ENCODE measurements around the gene C10orf90. TPM values are rescaled to one million over a fixed set of nuclear protein-coding genes. Genes with fewer than 3 reads are reported as not detected.

The C10orf90 gene
- total RNA-seq, 1 donor from 2014 or later = not detected

- no peak overlapping the region for H3K4me3 ChIP-seq
- no peaks in the 10 kb centered on the region for H3K9me3 ChIP-seq
- intact Hi-C loops (cut with DNase I) = no loop called here
- TF ChIP-seq, protein P1, sequence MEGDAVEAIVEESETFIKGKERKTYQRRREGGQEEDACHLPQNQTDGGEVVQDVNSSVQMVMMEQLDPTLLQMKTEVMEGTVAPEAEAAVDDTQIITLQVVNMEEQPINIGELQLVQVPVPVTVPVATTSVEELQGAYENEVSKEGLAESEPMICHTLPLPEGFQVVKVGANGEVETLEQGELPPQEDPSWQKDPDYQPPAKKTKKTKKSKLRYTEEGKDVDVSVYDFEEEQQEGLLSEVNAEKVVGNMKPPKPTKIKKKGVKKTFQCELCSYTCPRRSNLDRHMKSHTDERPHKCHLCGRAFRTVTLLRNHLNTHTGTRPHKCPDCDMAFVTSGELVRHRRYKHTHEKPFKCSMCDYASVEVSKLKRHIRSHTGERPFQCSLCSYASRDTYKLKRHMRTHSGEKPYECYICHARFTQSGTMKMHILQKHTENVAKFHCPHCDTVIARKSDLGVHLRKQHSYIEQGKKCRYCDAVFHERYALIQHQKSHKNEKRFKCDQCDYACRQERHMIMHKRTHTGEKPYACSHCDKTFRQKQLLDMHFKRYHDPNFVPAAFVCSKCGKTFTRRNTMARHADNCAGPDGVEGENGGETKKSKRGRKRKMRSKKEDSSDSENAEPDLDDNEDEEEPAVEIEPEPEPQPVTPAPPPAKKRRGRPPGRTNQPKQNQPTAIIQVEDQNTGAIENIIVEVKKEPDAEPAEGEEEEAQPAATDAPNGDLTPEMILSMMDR (IDR thresholded peaks at IDR 0.05) = no peak
- no peaks in the 10 kb centered on the region for H3K36me3 ChIP-seq
- H3K27me3 ChIP-seq (ENCODE audit: low read depth) = no peaks in the 10 kb centered on the region
- no peak for ATAC-seq
- no peak for DNase-seq
- H3K27ac ChIP-seq = no peak overlapping the region
- no peaks in the 10 kb centered on the region for H3K4me1 ChIP-seq
Observed at GRCh38 chr10:126667568-126667967, 2.9 kb downstream of the C10orf90 start.

DNA sequence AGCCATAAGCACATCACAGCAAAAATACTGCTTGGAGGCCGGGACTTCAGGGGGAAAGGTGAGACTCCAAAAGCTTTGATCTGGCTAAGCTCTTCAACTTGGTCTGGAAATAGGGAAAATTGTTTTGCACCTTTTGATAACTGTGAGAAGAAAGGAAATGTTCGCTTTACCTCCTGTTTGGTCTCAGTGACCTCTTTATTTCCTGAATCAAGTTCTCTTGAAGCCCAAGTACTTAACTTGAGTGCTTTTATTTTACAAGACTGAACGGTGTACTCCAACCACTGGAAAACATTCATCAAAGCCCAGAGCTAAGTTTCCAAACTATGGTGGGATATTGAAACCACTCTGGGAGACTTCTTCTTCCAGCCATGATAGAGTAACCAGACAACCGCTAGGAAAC, 5.3 kb downstream of the C10orf90 start:
- TF ChIP-seq, protein P1 (IDR thresholded peaks at IDR 0.05) = no peak
- no peak for ATAC-seq
- H3K27ac ChIP-seq = no peak overlapping the region
- no peaks in the 10 kb centered on the region for H3K9me3 ChIP-seq
- H3K27me3 ChIP-seq (ENCODE audit: low read depth) = no peaks in the 10 kb centered on the region
- DNase-seq = no peak
- no peak overlapping the region for H3K4me3 ChIP-seq
- H3K4me1 ChIP-seq = no peaks in the 10 kb centered on the region
- no peaks in the 10 kb centered on the region for H3K36me3 ChIP-seq
- intact Hi-C loops (cut with DNase I) = no loop called here

- H3K27me3 ChIP-seq (ENCODE audit: low read depth) = no peaks in the 10 kb centered on the region
- H3K4me3 ChIP-seq = no peak overlapping the region
- peak; percentile 40 to 51 for ATAC-seq
- H3K27ac ChIP-seq = no peak overlapping the region
- no peaks in the 10 kb centered on the region for H3K9me3 ChIP-seq
- TF ChIP-seq, protein P1 (IDR thresholded peaks at IDR 0.05) = no peak
- no peaks in the 10 kb centered on the region for H3K36me3 ChIP-seq
- no peaks in the 10 kb centered on the region for H3K4me1 ChIP-seq
- DNase-seq = no peak
- intact Hi-C loops (cut with DNase I) = no loop called here
Observed at GRCh38 chr10:126663880-126664279, 6.6 kb downstream of the C10orf90 start.

DNA sequence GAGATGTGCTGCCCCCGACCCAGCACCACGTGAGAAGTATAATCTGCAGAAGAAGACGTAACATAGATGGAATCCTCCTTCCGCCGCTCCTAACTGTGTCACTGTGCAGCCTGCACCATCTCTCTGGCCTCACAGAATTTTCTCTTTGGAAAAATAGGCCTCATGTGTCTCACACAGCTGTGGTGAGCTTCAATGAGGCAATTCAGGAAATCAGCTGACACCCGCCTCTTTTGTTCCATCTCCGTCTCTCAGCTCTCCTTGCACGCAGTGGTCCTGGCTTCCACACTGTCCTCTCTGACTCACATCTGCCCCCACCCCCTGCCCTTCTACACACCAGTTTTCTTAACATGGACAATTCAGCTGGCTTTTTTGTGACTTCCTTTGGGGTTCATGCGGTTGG, 7.2 kb downstream of the C10orf90 start:
- ATAC-seq (peak in 1 of 2 donors; percentile 57), DNase-seq (no peak)
- no peak overlapping the region for H3K27ac ChIP-seq
- H3K4me1 ChIP-seq = no peaks in the 10 kb centered on the region
- H3K27me3 ChIP-seq (ENCODE audit: low read depth) = no peaks in the 10 kb centered on the region
- no peaks in the 10 kb centered on the region for H3K36me3 ChIP-seq
- intact Hi-C loops (cut with DNase I) = no loop called here
- no peak overlapping the region for H3K4me3 ChIP-seq
- TF ChIP-seq, protein P1 (IDR thresholded peaks at IDR 0.05) = no peak
- no peaks in the 10 kb centered on the region for H3K9me3 ChIP-seq

GRCh38 chr10:126661841-126662515, 8.5 kb downstream of the C10orf90 start:
- TF ChIP-seq, protein P1 (IDR thresholded peaks at IDR 0.05) = no peak
- no peak for DNase-seq

More at GRCh38 chr10:126661841-126662515, 8.5 kb downstream of the C10orf90 start:
- no peaks in the 10 kb centered on the region for H3K9me3 ChIP-seq
- intact Hi-C loops (cut with DNase I) = no loop called here
- H3K27ac ChIP-seq = no peak overlapping the region
- no peak for ATAC-seq
- no peaks in the 10 kb centered on the region for H3K36me3 ChIP-seq
- H3K4me1 ChIP-seq = no peaks in the 10 kb centered on the region
- H3K27me3 ChIP-seq (ENCODE audit: low read depth) = no peaks in the 10 kb centered on the region
- H3K4me3 ChIP-seq = no peak overlapping the region

Data from lower lobe of right lung (tissue), 2 donors.